GM12878 (cell line): ENCODE results near the gene BLACAT1. TPM values are rescaled to one million over a fixed set of nuclear protein-coding genes. Genes with fewer than 3 reads are reported as not detected.

ENCODE experiments used
- ATAC-seq: fragments of 200-7000 bp; cut with Tn5 transposase; 3 replicates; pipeline ENCODE4 v1.9.1; 2020; ENCODE audit warnings: mild to moderate bottlenecking, moderate library complexity
- BruUV-seq: library from RNA; stranded (reverse); fragments of 400-500 nt; replicated peaks from 2 replicates; lab custom pipeline; 2021; lab: Mats Ljungman, UMichigan
- CTCF ChIA-PET: fragments of 300-600 bp; sonication (Branson Sonifier 250); formaldehyde crosslinking; extraction: SDS; loops from one replicate; lab custom pipeline; 2021; ENCODE audit warnings: inconsistent platforms; lab: Yijun Ruan, JAX
- POLR2A ChIA-PET: fragments of 350-600 bp; formaldehyde crosslinking; extraction: SDS; loops from one replicate; lab custom pipeline; 2021; ENCODE audit warnings: inconsistent platforms; lab: Charles Lee
- RAD21 ChIA-PET: fragments of 300-600 bp; sonication (Branson Sonifier 250); formaldehyde crosslinking; loops from one replicate; lab custom pipeline; 2023; ENCODE audit warnings: antibody characterized with exemption; ENCODE audit not compliant: unreplicated experiment; lab: Charles Lee
- SMC1A ChIA-PET: fragments of 300-600 bp; sonication (Branson Sonifier 250); formaldehyde crosslinking; loops from one replicate; lab custom pipeline; 2023; ENCODE audit not compliant: unreplicated experiment, uncharacterized antibody; lab: Charles Lee
- DNase-seq: peaks from one replicate; pipeline ENCODE4 v3.0.0-alpha.2; 2011; ENCODE audit warnings: low read depth, low spot score
- FAIRE-seq: peaks from 3 replicates; lab custom pipeline; 2011; peaks lifted over from hg19 to GRCh38; lab: Jason Lieb, UNC
- H2AFZ ChIP-seq: 2 replicates; pipeline ENCODE4 v1.6.0; 2011; ENCODE audit warnings: low read depth, low read length, control low read depth; ENCODE audit not compliant: control insufficient read depth
- H3K27ac ChIP-seq: 2 replicates; pipeline ENCODE4 v1.5.1; 2011; ENCODE audit warnings: control low read depth; ENCODE audit not compliant: control insufficient read depth, insufficient read depth
- H3K27me3 ChIP-seq, 2 experiments: replicated peaks in 1 of 2; 2 replicates each; pipeline versions ENCODE4 v1.6.0 to v1.6.1; 2011; ENCODE audit warnings: low read length in 1 of 2; ENCODE audit not compliant: control insufficient read depth in 2 of 2, insufficient read depth in 2 of 2
- H3K36me3 ChIP-seq, 2 experiments: 2 replicates each; pipeline ENCODE4 v1.5.1; 2011; ENCODE audit warnings: low read length in 1 of 2; ENCODE audit not compliant: control insufficient read depth in 2 of 2, insufficient read depth in 2 of 2
- H3K4me1 ChIP-seq: 2 replicates; pipeline ENCODE4 v1.6.1; 2011; ENCODE audit warnings: mild to moderate bottlenecking, low read length, moderate library complexity, mixed read lengths; ENCODE audit not compliant: control insufficient read depth, insufficient read depth
- H3K4me2 ChIP-seq: 2 replicates; pipeline ENCODE4 v1.6.0; 2011; ENCODE audit warnings: control low read depth; ENCODE audit not compliant: control insufficient read depth, insufficient read depth
- H3K4me3 ChIP-seq: fragments of 200-600 bp; sonication (generic); 2 replicates; pipeline ENCODE4 v1.5.1; 2016
- H3K79me2 ChIP-seq: 2 replicates; pipeline ENCODE4 v1.6.0; 2011; ENCODE audit warnings: low read length; ENCODE audit not compliant: control insufficient read depth, insufficient read depth
- H3K9ac ChIP-seq: 2 replicates; pipeline ENCODE4 v1.8.0; 2011; ENCODE audit warnings: low read length, control low read depth, mixed read lengths; ENCODE audit not compliant: control insufficient read depth, insufficient read depth
- H3K9me3 ChIP-seq: replicated peaks from 3 replicates; pipeline ENCODE4 v1.5.1; 2011; ENCODE audit warnings: mild to moderate bottlenecking, low read length; ENCODE audit not compliant: control insufficient read depth, insufficient read depth
- H4K20me1 ChIP-seq: 2 replicates; pipeline ENCODE4 v1.6.0; 2011; ENCODE audit not compliant: control insufficient read depth, insufficient read depth
- GATAD2B ChIP-seq: fragments of 450-650 bp; conservative IDR thresholded peaks from 2 replicates; pipeline ENCODE4 v1.6.1; 2017; ENCODE audit warnings: low read depth, mild to moderate bottlenecking, moderate library complexity
- HDGF ChIP-seq: fragments of 450-650 bp; IDR thresholded peaks from 2 replicates; pipeline ENCODE4 v1.6.1; 2016; ENCODE audit warnings: antibody characterized with exemption
- LARP7 ChIP-seq: fragments of 450-650 bp; IDR thresholded peaks from 2 replicates; pipeline ENCODE4 v1.6.1; 2017; ENCODE audit warnings: mild to moderate bottlenecking
- MLLT1 ChIP-seq: fragments of 450-650 bp; IDR thresholded peaks from 2 replicates; pipeline ENCODE4 v1.6.1; 2016; ENCODE audit warnings: mild to moderate bottlenecking
- RAD21 ChIP-seq: IDR thresholded peaks from 2 replicates; pipeline ENCODE4 v1.6.1; 2011; ENCODE audit warnings: mild to moderate bottlenecking, low read depth, low read length, moderate library complexity; ENCODE audit not compliant: insufficient read depth
- SMARCA5 ChIP-seq: fragments of 450-650 bp; IDR thresholded peaks from 2 replicates; pipeline ENCODE4 v1.6.1; 2017; ENCODE audit warnings: mild to moderate bottlenecking
- ZNF622 ChIP-seq: fragments of 450-650 bp; IDR thresholded peaks from 2 replicates; pipeline ENCODE4 v1.6.1; 2017; ENCODE audit warnings: mild to moderate bottlenecking, inconsistent platforms
- WGBS: methylation state at CpG from one replicate; pipeline ENCODE4 v1.1.6; 2016; ENCODE audit warnings: low lambda C conversion rate; ENCODE audit not compliant: insufficient replicate concordance, insufficient coverage; ENCODE audit errors: missing lambda C conversion rate; 5-methylcytosine and 5-hydroxymethylcytosine counted together
- in situ Hi-C: fragments of 300-500 bp; cut with MboI; formaldehyde crosslinking; loops from 9 replicates; pipeline ENCODE4 v1.14.3; 2018; ENCODE audit warnings: mixed read lengths
- intact Hi-C: fragments of 100-400 bp; cut with micrococcal nuclease; formaldehyde crosslinking; loops from one replicate; pipeline ENCODE4 v1.14.2; 2022; ENCODE audit not compliant: unreplicated experiment
- polyA plus RNA-seq, 11 experiments: library from polyadenylated mRNA; depleted of rRNA in 4 of 11; unstranded in 6 of 11; stranded (reverse) in 5 of 11; fragments of >200 nt; fragmentation: Nextera tagmentation in 4 of 11; fragmentation: Illumina TruSeq in 1 of 11; extraction: Ambion mirVana in 4 of 11; extraction: Trizol in 1 of 11; gene quantifications; 1 replicate in 1 of 11; 2 replicates in 10 of 11; pipeline versions ENCODE4 v1.2.1 to v1.2.3, GENCODE V29; 2011 to 2016; ENCODE audit warnings: inconsistent platforms in 2 of 11, missing spikeins in 2 of 11, low read depth in 1 of 11
- total RNA-seq, 4 experiments: library from RNA; depleted of rRNA in 3 of 4; stranded (reverse); fragments of >200 nt in 3 of 4; fragmentation: Illumina TruSeq in 1 of 4; extraction: Trizol in 1 of 4; gene quantifications; 2 replicates each; pipeline versions ENCODE4 v1.2.1 to v1.2.3, GENCODE V29; 2013 to 2021

BLACAT1 gene
- total and polyA plus RNA-seq, 10 of the 15 experiments (the other 5 are each of a cell fraction or from before 2014, with no cell fraction given) = 0.04 to 1.6 (median 0.15) TPM; not detected in 1

GRCh38 chr1:205449254-205449749 lies 6.5 kb downstream of the BLACAT1 start:
- ChIA-PET SMC1A (interaction anchor here (1.0 to 2.3 kb wide), 5 partner anchors 19 to 75 kb away, joined by 3 to 9 read pairs (median 6); no protein-coding TSS in a partner anchor), RAD21 (interaction anchor here (1.0 to 5.0 kb wide), 9 partner anchors 8 to 176 kb away, joined by 3 to 36 read pairs (median 5); no protein-coding TSS in a partner anchor), POLR2A (interaction anchor here (1.7 kb wide), 1 partner anchor 9 kb away, joined by 10 read pairs; no protein-coding TSS in a partner anchor), CTCF (interaction anchor here (1.1 to 3.9 kb wide), 10 partner anchors 8 to 176 kb away, joined by 3 to 18 read pairs (median 6); no protein-coding TSS in a partner anchor)
- TF ChIP-seq GATAD2B = peak; percentile 48; the same call in 1 of the 2 replicates
- peak; percentile 24; the same call in 1 of the 2 replicates for TF ChIP-seq MLLT1
- TF ChIP-seq SMARCA5 = peak; percentile 43; the same call in 1 of the 2 replicates
- TF ChIP-seq RAD21 = no peak
- TF ChIP-seq ZNF622 = no peak
- TF ChIP-seq HDGF = peak; percentile 29; the same call in 1 of the 2 replicates
- 0 out of 2 replicates have a peak, but pooled peaks have one; percentile 40 for TF ChIP-seq LARP7
- no peak for DNase-seq
- Histone ChIP-seq H3K36me3 (no peaks in the 10 kb centered on the region), H3K9me3 (no peaks in the 10 kb centered on the region), H3K4me1 (peaks cover 5% of the 10 kb centered on the region; the same call in 1 of the 2 replicates), H4K20me1 (no peaks in the 10 kb centered on the region; the same call in 1 of the 2 replicates), H3K4me2 (no peak overlapping the region), H3K9ac (no peak overlapping the region), H3K79me2 (no peaks in the 10 kb centered on the region), H3K27me3 (peaks cover 2 to 4% of the 10 kb centered on the region in 2 experiments; a peak in 2 of 4 replicates), H3K4me3 (no peak overlapping the region), H2AFZ (no peak overlapping the region), H3K27ac (no peak overlapping the region)
- peak; percentile 34 for ATAC-seq
- no peak for FAIRE-seq
- no TSS peak for BruUV-seq
- intact Hi-C loops = no loop called here
- in situ Hi-C loops = no loop called here
- 34% methylated on average over 4 of the region's 4 CpGs for WGBS
